Spinal cord (tissue), 10 donors: ENCODE data around the gene SNAP25. TPM values are rescaled to one million over a fixed set of nuclear protein-coding genes. Genes with fewer than 3 reads are reported as not detected.
A peak's percentile ranks its signal among the peaks of the same experiment; 100 is the strongest.

ENCODE experiments used
- DNase-seq, 6 donors: peaks; one replicate each; pipeline versions ENCODE4 v3.0.0 to v3.0.0-alpha.2; 2013 to 2015; ENCODE audit warnings: low spot score in 6 of 6, low read depth in 4 of 6
- H3K27ac ChIP-seq: one replicate; pipeline ENCODE4 v1.5.1; 2013; ENCODE audit warnings: low read depth, low read length, control low read depth
- H3K27me3 ChIP-seq: one replicate; pipeline ENCODE4 v1.6.1; 2013; ENCODE audit warnings: low read length; ENCODE audit not compliant: control insufficient read depth, insufficient read depth
- H3K36me3 ChIP-seq: one replicate; pipeline ENCODE4 v1.6.1; 2013; ENCODE audit warnings: low read length; ENCODE audit not compliant: control insufficient read depth, insufficient read depth
- H3K4me1 ChIP-seq: one replicate; pipeline ENCODE4 v1.6.1; 2013; ENCODE audit warnings: low read length; ENCODE audit not compliant: control insufficient read depth, insufficient read depth
- H3K4me3 ChIP-seq: one replicate; pipeline ENCODE4 v1.5.1; 2013; ENCODE audit warnings: low read depth, low read length, control low read depth
- H3K9me3 ChIP-seq: one replicate; pipeline ENCODE4 v1.6.1; 2013; ENCODE audit warnings: low read length; ENCODE audit not compliant: control insufficient read depth, insufficient read depth
- WGBS: methylation state at CpG from one replicate; pipeline ENCODE4 v1.1.5; 2013; ENCODE audit warnings: missing lambda C conversion rate; ENCODE audit not compliant: insufficient coverage; 5-methylcytosine and 5-hydroxymethylcytosine counted together
- polyA plus RNA-seq, 2 donors: library from polyadenylated mRNA; unstranded; fragments of 120-200 nt; gene quantifications; one replicate each; pipeline ENCODE4 v1.2.1, GENCODE V29; 2013; ENCODE audit not compliant: insufficient read length in 2 of 2
- total RNA-seq, 2 donors: library from RNA; depleted of rRNA in 1 of 2; stranded (reverse); fragments of 120-200 nt in 1 of 2; fragments of >200 nt in 1 of 2; gene quantifications; one replicate each; pipeline versions ENCODE4 v1.2.3 to v1.2.4, GENCODE V29; 2013 to 2014
- donor health status: healthy.

The SNAP25 gene
- total and polyA plus RNA-seq, 4 donors, result 72.1 to 482 (median 391) TPM

DNA sequence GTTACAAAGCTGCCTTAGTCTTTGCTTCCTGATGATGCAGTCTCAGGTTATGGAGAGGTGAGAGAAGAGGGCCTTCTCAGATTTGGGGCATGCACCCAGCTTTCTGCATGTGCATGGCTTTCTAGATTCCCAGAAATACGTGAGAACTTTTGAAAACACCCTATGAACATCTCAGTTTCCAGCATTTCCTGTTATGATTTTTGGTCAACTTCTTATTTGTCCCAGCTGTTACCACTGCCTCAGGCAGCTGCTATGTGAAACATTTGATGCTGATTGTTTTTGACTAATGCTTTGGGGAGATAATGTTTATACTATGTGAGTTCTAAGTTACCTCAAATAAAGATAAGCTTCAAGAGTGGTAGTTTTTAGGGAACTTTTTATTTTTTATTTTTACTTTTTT lies 9.5 kb upstream of the SNAP25 start:
- H3K4me3 ChIP-seq, result no peak overlapping the region
- WGBS, result no CpG with 5 or more reads among the region's 1 CpG
- H3K27me3 ChIP-seq, result no peaks in the 10 kb centered on the region
- H3K36me3 ChIP-seq, result no peaks in the 10 kb centered on the region
- H3K4me1 ChIP-seq, result no peaks in the 10 kb centered on the region
- H3K9me3 ChIP-seq, result no peaks in the 10 kb centered on the region
- no peak for DNase-seq
- no peak overlapping the region for H3K27ac ChIP-seq

DNA sequence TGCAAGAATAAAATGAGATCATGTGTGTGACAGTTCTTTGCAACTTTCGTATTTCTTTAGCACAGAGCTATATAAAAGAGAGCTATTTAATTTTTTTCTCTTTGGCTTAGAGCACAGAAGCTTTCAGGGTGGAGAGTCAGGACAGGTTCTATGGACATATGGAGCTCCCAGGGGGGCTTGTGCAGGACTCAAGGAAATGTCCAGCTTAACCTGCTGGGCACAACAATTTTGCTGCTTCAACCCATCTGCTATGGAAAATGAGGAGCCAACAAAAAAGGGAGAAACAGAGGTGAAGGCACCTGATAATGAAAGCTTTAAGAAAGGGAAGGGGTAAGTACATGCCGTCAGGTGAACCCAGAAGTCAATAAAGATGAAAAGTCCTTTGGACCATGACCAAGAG lies 5.1 kb upstream of the SNAP25 start:
- H3K27me3 ChIP-seq, result no peaks in the 10 kb centered on the region
- no peak overlapping the region for H3K27ac ChIP-seq
- no peak for DNase-seq
- no peaks in the 10 kb centered on the region for H3K9me3 ChIP-seq
- no peak overlapping the region for H3K4me3 ChIP-seq
- WGBS, result 100% methylated on average over 1 of the region's 2 CpGs
- peaks cover 12% of the 10 kb centered on the region for H3K4me1 ChIP-seq
- H3K36me3 ChIP-seq, result no peaks in the 10 kb centered on the region

DNA sequence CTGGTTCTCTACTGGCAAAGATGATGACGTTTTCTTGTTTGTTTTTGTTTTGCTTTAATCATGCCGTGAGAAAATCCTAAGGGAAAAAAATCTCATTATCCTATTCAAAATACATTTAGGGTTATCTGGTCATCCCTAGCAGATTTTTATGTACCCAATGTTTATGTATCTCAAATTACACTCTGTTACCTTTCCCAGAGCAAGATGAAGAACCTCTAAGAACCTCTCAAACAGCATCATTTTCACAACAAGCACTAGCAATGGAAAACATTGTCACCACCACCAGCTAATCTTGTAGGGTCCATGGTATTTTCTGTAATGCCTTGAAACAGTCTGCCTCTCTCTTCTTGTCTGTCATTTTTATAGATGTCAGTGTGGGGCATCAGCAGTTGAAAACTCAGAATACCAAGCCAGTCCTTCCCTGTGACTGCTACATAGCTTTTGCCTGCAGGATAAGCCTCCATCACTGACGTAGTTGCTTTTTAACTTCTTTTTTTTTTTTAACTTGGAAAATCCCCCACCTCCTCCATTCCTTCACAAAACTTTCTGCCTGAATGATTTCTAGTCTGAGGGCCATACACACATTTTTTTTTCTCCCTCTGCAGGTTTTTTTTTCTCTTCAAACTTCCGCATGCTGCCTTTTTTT lies 2.4 kb upstream of the SNAP25 start:
- 14% methylated on average over 1 of the region's 4 CpGs for WGBS
- no peaks in the 10 kb centered on the region for H3K27me3 ChIP-seq
- no peaks in the 10 kb centered on the region for H3K36me3 ChIP-seq
- H3K9me3 ChIP-seq, result no peaks in the 10 kb centered on the region
- H3K4me1 ChIP-seq, result peaks cover 12% of the 10 kb centered on the region
- peak overlapping the region; percentile 90 for H3K27ac ChIP-seq
- peak overlapping the region; percentile 54 for H3K4me3 ChIP-seq
- DNase-seq, result peak in 2 of 6 donors; percentile 23 to 52

DNA sequence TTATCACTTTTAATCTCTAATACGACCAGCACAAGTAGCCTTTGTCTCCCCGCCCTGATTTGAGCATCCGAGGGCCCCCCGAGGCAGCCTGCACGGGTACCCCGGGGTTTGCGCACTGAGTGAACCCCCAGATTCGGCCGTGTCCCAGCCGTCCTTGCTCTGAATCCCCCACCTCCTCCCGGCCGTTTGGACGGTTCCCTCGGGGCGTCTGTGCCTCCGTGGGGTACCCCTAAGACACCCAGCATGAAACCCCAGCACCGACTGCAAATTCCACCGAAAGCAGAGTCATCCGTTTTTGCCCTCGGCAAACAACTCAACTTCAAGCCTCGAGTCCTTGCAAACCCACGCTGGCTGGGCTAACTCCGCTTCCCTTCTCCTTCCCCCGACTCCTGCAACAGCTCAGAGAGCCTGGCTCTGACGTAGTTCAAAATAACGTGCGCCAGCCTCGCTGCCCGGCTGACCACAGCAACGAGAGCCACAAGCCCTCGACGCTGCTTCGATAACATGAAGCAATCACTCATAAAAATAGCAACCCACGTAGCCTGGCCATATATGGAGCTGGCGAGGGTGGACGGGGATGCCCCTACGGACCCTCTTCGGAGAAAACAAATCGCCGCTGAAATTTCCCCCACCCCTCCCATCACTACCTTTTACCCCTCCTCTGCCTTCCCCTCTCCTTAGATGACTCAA lies 764 bp upstream of the SNAP25 start:
- H3K27me3 ChIP-seq, result no peaks in the 10 kb centered on the region
- peaks cover 12% of the 10 kb centered on the region for H3K4me1 ChIP-seq
- peak in 4 of 6 donors; percentile 52 to 93 (median 76) for DNase-seq
- H3K4me3 ChIP-seq, result peak overlapping the region; percentile 54
- WGBS, result 0% methylated on average over 37 of the region's 40 CpGs
- H3K36me3 ChIP-seq, result no peaks in the 10 kb centered on the region
- no peaks in the 10 kb centered on the region for H3K9me3 ChIP-seq
- H3K27ac ChIP-seq, result peak overlapping the region; percentile 90

DNA sequence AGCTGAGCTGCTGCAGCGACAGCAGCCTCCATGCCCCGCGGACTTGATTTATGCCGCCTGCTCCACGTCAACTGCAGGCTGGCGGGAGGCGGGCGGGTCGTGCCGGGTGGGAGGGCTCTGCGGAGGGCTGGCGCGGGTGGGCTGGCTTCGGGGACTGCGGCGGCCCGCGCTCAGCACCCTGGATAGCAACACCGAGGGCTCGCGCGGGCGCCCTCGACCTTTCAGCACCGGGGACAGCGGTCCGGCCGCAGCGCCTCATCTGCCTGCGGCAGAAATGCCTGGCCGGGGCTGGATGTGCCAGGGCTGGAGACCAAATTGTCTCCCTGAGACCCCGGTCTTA lies 792 bp downstream of the SNAP25 start:
- WGBS, result 0% methylated on average over 30 of the region's 32 CpGs
- Histone ChIP-seq H3K4me1 (peaks cover 12% of the 10 kb centered on the region), H3K4me3 (peak overlapping the region; percentile 76), H3K9me3 (no peaks in the 10 kb centered on the region), H3K27me3 (no peaks in the 10 kb centered on the region), H3K27ac (peak overlapping the region; percentile 87), H3K36me3 (no peaks in the 10 kb centered on the region)
- peak in 4 of 6 donors; percentile 77 to 94 (median 86) for DNase-seq

DNA sequence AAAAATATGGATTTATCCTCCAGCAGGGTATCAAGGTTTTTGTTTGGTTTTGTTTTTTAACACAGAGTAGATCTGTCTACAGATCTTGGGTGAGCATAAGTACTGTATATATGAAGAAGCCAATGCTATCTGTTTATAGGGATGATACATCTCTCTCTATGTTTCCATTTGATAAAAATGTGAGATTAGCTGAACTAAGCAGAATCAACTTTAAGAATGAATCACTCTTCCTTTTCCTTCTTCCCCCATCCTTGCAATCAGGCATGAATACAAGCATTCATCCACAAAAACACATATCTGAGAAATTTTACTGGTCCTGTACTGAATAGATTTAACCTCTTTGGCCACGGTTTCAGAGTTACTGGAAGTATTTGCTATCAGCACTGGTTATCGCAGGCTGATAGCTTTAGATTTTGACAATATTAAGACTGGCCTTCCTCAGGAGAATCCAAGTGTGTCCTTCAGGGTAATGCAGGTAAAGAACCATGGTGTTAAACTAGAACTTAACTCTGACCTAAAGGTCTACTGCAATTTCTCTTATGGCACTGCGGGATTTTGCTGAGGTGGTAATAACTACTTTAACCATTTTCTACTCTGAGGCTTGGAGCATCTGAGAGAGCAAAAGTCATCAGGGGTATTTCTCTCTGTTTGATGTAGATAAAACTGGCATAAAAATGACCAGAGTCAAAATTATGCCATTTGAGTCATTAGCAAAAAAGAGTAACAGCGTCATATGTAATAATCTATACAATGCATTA lies 1.5 kb downstream of the SNAP25 start:
- H3K9me3 ChIP-seq, result no peaks in the 10 kb centered on the region
- 83% methylated on average over 1 of the region's 4 CpGs for WGBS
- peaks cover 12% of the 10 kb centered on the region for H3K4me1 ChIP-seq
- peak overlapping the region; percentile 76 for H3K4me3 ChIP-seq
- DNase-seq, result peak in 1 of 6 donors; percentile 33
- H3K36me3 ChIP-seq, result no peaks in the 10 kb centered on the region
- no peak overlapping the region for H3K27ac ChIP-seq
- no peaks in the 10 kb centered on the region for H3K27me3 ChIP-seq

DNA sequence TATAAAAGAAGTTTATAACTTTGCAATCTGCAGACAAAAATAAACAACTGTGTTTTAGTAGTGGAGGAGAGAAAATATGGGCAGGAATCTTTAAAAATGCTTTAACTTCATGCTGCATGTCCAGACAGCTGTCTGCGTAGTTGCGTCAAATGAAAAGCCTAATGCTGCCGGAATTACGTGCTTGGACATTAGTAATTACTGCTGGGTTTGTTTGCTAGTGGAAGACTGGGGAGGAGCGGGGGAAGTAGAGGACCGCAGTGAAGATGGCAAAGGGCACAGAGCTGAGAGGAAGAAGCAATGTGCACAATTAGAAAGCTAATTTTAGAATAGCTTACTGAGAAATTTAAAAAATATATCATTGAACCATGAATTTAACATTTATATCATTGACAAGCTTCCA lies 2.4 kb downstream of the SNAP25 start:
- 39% methylated on average over 4 of the region's 6 CpGs for WGBS
- Histone ChIP-seq H3K4me3 (peak overlapping the region; percentile 24), H3K36me3 (no peaks in the 10 kb centered on the region), H3K9me3 (no peaks in the 10 kb centered on the region), H3K27me3 (no peaks in the 10 kb centered on the region), H3K4me1 (peaks cover 12% of the 10 kb centered on the region), H3K27ac (no peak overlapping the region)
- peak in 2 of 6 donors; percentile 18 to 63 for DNase-seq

DNA sequence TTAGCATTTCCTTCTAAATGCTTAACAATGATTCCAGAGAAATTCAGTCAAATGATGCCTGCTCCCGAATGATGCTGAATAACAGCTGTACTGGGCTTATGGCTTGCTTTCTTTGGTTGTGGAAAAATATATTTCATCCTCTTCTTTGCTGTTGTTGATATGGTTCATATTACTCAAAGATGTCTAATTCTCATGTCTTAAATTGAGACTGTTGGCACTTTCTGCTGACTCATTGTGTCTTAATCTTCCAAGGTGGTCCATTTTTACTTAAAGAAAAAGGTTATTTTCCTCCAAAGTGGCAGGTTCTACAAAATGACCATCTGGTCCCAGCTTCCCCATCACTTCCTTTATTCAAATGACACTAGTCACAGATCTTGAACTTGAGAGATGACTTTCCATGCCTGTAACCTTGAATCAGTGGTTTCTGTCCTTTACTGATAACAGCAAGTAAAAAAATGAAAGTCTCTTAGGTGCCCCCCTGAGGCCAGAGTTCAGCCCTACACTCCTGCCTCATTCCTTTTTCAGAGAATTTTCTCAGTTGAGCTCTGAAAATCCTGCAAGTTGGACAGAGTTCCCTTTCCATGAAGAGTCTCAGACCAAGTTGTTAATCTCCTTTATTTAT lies 6.9 kb downstream of the SNAP25 start:
- DNase-seq, result peak in 1 of 6 donors; percentile 23
- no peaks in the 10 kb centered on the region for H3K36me3 ChIP-seq
- H3K27me3 ChIP-seq, result no peaks in the 10 kb centered on the region
- H3K9me3 ChIP-seq, result no peaks in the 10 kb centered on the region
- H3K4me3 ChIP-seq, result no peak overlapping the region
- no peaks in the 10 kb centered on the region for H3K4me1 ChIP-seq
- no CpG with 5 or more reads among the region's 1 CpG for WGBS
- no peak overlapping the region for H3K27ac ChIP-seq

DNA sequence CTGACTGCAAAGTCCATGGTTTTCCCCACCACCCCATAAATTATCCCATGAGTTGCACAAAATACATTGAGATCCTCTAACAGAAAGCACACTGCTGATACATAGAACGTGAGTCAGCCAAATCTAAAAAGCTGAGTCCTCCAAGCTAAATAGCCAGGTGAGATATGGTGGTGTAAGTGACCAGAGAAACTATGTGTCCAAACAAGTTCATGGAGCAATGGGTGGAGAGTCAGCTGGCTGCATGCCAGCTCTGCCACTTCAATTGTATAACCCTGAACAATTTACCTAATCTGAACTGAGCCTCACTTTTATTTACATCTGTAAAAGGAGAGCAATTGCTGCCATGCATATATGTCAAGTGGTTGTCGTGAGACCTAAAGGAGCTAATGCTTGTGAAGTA lies 9.7 kb downstream of the SNAP25 start:
- Histone ChIP-seq H3K27me3 (no peaks in the 10 kb centered on the region), H3K4me3 (no peak overlapping the region), H3K27ac (no peak overlapping the region), H3K9me3 (no peaks in the 10 kb centered on the region), H3K4me1 (no peaks in the 10 kb centered on the region), H3K36me3 (no peaks in the 10 kb centered on the region)
- no CpG with 5 or more reads among the region's 2 CpGs for WGBS
- DNase-seq, result no peak
